Astrocyte (in vitro differentiated cells and primary cell): Measurements from ENCODE around the gene VSX1. TPM values are rescaled to one million over a fixed set of nuclear protein-coding genes. Genes with fewer than 3 reads are reported as not detected.

Experiments used
- DNase-seq: peaks from one replicate; pipeline ENCODE4 v3.0.0-alpha.2; 2010; ENCODE audit warnings: low read depth
- FAIRE-seq: peaks from 2 replicates; lab custom pipeline; 2011; peaks lifted over from hg19 to GRCh38; lab: Jason Lieb, UNC
- H2AFZ ChIP-seq: 2 replicates; pipeline ENCODE4 v1.6.0; 2012; ENCODE audit warnings: low read depth, low read length, inconsistent platforms
- H3K27ac ChIP-seq: 2 replicates; pipeline ENCODE4 v1.5.1; 2011; ENCODE audit warnings: low read depth, low read length, inconsistent platforms
- H3K27me3 ChIP-seq: 2 replicates; pipeline ENCODE4 v1.6.0; 2011; ENCODE audit warnings: low read length, inconsistent platforms; ENCODE audit not compliant: insufficient read depth
- H3K36me3 ChIP-seq: 2 replicates; pipeline ENCODE4 v1.5.1; 2011; ENCODE audit warnings: low read length, inconsistent platforms; ENCODE audit not compliant: insufficient read depth
- H3K4me1 ChIP-seq: 2 replicates; pipeline ENCODE4 v1.5.1; 2011; ENCODE audit warnings: low read length, inconsistent platforms; ENCODE audit not compliant: insufficient read depth
- H3K4me2 ChIP-seq: 2 replicates; pipeline ENCODE4 v1.6.0; 2012; ENCODE audit warnings: low read length, inconsistent platforms
- H3K4me3 ChIP-seq: 2 replicates; pipeline ENCODE4 v1.5.1; 2011; ENCODE audit warnings: low read depth, mild to moderate bottlenecking, low read length, inconsistent platforms; ENCODE audit not compliant: insufficient read depth
- H3K79me2 ChIP-seq: 2 replicates; pipeline ENCODE4 v1.6.0; 2012; ENCODE audit warnings: mild to moderate bottlenecking, low read length, inconsistent platforms; ENCODE audit not compliant: insufficient read depth
- H3K9ac ChIP-seq: 2 replicates; pipeline ENCODE4 v1.6.0; 2012; ENCODE audit warnings: mild to moderate bottlenecking, low read length, inconsistent platforms
- H3K9me3 ChIP-seq: 2 replicates; pipeline ENCODE4 v1.5.1; 2012; ENCODE audit warnings: low read depth, mild to moderate bottlenecking, low read length, inconsistent platforms; ENCODE audit not compliant: insufficient read depth
- H4K20me1 ChIP-seq: 2 replicates; pipeline ENCODE4 v1.6.0; 2012; ENCODE audit warnings: low read length, inconsistent platforms; ENCODE audit not compliant: insufficient read depth
- H3K27ac Mint-ChIP-seq: one replicate; pipeline ENCODE4 v1.8.0; 2021; ENCODE audit warnings: mild to moderate bottlenecking, mixed read lengths; ENCODE audit not compliant: unreplicated experiment
- H3K27me3 Mint-ChIP-seq: one replicate; pipeline ENCODE4 v1.8.0; 2021; ENCODE audit warnings: low read depth, mixed read lengths; ENCODE audit not compliant: unreplicated experiment
- H3K36me3 Mint-ChIP-seq: one replicate; pipeline ENCODE4 v1.8.0; 2021; ENCODE audit warnings: low read depth, mixed read lengths; ENCODE audit not compliant: unreplicated experiment
- H3K4me1 Mint-ChIP-seq: one replicate; pipeline ENCODE4 v1.8.0; 2021; ENCODE audit warnings: low read depth, mixed read lengths; ENCODE audit not compliant: unreplicated experiment
- H3K4me3 Mint-ChIP-seq: one replicate; pipeline ENCODE4 v1.8.0; 2021; ENCODE audit warnings: mild to moderate bottlenecking, moderate library complexity, mixed read lengths; ENCODE audit not compliant: unreplicated experiment
- H3K9me3 Mint-ChIP-seq: one replicate; pipeline ENCODE4 v1.8.0; 2021; ENCODE audit warnings: mild to moderate bottlenecking, mixed read lengths; ENCODE audit not compliant: unreplicated experiment
- CTCF ChIP-seq: IDR thresholded peaks from 2 replicates; pipeline ENCODE4 v1.5.1; 2011; ENCODE audit warnings: low read depth, mild to moderate bottlenecking, inconsistent platforms, low read length, moderate library complexity; ENCODE audit not compliant: insufficient read depth
- EZH2 ChIP-seq: IDR thresholded peaks from 2 replicates; pipeline ENCODE4 v1.6.1; 2012; ENCODE audit warnings: mild to moderate bottlenecking, low read length, inconsistent platforms; ENCODE audit not compliant: insufficient read depth
- total RNA-seq: library from RNA; stranded (reverse); gene quantifications from 2 replicates; pipeline ENCODE4 v1.2.1, GENCODE V29; 2021

Gene VSX1
- total RNA-seq, 1 donor from 2014 or later: not detected

- Histone ChIP-seq H3K9me3 (no peaks in the 10 kb centered on the region), H2AFZ (no peak overlapping the region), H3K79me2 (no peaks in the 10 kb centered on the region), H3K27ac (no peak overlapping the region), H3K4me2 (no peak overlapping the region), H3K9ac (no peak overlapping the region), H4K20me1 (peaks cover 8% of the 10 kb centered on the region), H3K36me3 (no peaks in the 10 kb centered on the region), H3K4me1 (no peaks in the 10 kb centered on the region), H3K27me3 (peaks cover 69% of the 10 kb centered on the region), H3K4me3 (no peak overlapping the region)
- Mint-ChIP-seq H3K27me3 (peaks cover 62% of the 10 kb centered on the region), H3K9me3 (no peaks in the 10 kb centered on the region), H3K4me3 (no peak overlapping the region), H3K36me3 (no peaks in the 10 kb centered on the region), H3K4me1 (peaks cover 2% of the 10 kb centered on the region), H3K27ac (no peak overlapping the region)
- DNase-seq (no peak), FAIRE-seq (no peak)
- TF ChIP-seq CTCF (no peak), EZH2 (no peak)
Observed at GRCh38 chr20:25070821-25071473, 11.0 kb downstream of the VSX1 start.

GRCh38 chr20:25067102-25067987 is 14.6 kb downstream of the VSX1 start:
- FAIRE-seq: no peak
- H3K79me2 ChIP-seq: no peaks in the 10 kb centered on the region
- H3K36me3 ChIP-seq: no peaks in the 10 kb centered on the region
- H4K20me1 ChIP-seq: peaks cover 8% of the 10 kb centered on the region
- peaks cover 62% of the 10 kb centered on the region for H3K27me3 ChIP-seq
- H3K9me3 ChIP-seq: no peaks in the 10 kb centered on the region
- H2AFZ ChIP-seq: no peak overlapping the region
- H3K4me3 ChIP-seq: no peak overlapping the region
- H3K36me3 Mint-ChIP-seq: no peaks in the 10 kb centered on the region
- H3K4me3 Mint-ChIP-seq: no peak overlapping the region
- H3K27me3 Mint-ChIP-seq: peaks cover 77% of the 10 kb centered on the region
- TF ChIP-seq EZH2 (no peak), CTCF (no peak)
- no peak overlapping the region for H3K4me2 ChIP-seq
- H3K9me3 Mint-ChIP-seq: no peaks in the 10 kb centered on the region
- H3K4me1 ChIP-seq: no peaks in the 10 kb centered on the region
- H3K27ac Mint-ChIP-seq: no peak overlapping the region
- DNase-seq: no peak
- H3K27ac ChIP-seq: no peak overlapping the region
- H3K4me1 Mint-ChIP-seq: peaks cover 1% of the 10 kb centered on the region
- H3K9ac ChIP-seq: no peak overlapping the region
